ENCODE results near the gene KCNN4.
"Not testable (repeated sequence)": the region's sequence is repeated elsewhere in the genome, so short reads cannot be mapped to it uniquely, and the experiment has no call there.

KCNN4 gene

DNA sequence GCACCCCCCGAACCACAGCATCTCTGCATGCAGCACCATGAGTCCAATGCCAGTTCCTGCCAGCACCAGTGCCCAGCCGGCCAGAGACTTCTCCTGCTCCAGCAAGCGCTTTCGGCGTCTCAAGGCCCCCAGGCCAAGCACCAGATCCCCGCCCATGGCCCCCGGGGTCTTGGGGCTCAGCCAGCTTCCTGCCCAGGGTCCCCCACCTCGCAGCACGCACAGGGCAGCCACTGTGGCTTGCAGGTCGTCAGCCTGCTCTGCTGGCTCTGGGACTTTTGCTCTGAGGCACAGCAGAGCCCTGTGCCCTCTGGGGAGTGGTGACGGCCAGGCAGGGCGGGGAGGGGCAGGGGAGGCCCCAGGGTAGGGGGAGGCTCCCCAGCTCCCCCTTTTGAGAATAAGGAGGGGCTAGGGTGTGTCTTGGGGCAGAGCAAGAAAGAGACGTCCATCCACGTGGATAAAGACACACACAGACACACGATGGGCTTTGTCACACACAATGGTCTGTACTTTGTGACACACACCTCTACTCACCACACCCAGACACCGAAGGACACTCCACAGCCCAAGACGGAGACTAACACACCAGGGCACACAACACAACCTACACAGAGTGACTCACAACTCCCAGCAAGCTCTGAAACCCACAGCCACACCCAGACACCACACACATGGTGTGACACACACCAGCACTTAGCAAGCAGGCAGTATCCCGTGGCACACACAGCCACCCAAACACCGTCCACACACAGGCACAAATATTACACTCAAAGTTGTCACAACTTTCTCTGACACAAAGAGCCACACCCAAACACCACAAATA lies at the start of gene KCNN4:
TSS of gene KCNN4 (minus strand) at position 268 of the 820 bp plus-strand sequence. CDS start at position 156, 112 bp downstream.
- H3K27ac ChIP-seq = no peak within 1 kb of the TSS
- TF ChIP-seq CTCF (IDR thresholded peaks at IDR 0.05) = no peak
- TF ChIP-seq ZFX (IDR thresholded peaks at IDR 0.05; ENCODE audit: borderline replicate concordance) = no peak

DNA sequence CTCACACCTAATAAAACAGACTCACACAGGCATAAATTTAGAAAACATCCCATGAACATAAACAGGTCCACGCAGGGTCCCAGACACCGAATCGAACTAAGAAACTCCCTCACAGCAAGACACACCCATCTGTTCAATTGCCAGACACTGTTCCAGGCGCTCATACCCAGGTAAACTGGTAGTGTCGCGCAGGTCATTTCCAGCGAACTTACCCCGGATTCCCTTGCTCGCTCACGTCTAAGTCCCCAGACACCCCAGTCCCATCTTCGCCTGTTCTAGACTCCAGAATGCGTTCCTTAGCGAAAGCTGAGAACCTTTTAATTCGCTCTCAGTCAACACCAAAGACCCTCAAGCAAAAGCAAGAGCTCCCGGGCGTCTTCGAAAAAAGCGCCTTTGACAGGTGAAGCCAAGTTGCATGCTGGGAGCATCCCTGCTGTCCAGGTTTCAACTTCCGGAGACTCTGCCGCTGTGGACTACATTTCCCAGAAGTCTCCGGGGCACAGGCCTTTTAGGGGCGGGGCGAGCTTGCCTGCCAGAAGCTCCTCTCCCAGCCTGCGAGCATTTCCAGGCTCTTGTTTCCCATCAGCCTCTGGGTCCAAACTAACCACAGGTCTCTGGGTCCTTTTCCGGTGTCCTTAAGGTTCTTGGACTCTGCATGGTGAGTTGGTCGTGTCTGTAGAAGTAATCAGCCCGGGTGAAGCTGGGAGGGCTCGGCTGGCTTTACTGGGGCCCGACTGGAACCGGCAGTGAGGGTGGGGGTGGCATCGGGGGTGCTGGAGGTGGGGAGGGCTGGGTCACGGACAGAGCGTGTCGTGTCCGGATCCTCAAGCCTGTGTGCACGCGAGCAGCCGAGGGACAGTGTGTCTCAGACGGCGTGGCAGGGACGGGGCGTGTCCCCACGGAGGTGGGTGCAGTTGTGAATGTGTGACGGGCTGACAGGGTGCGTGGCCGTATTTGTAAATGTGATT lies 46.3 kb upstream of the KCNN4 start, which contains the start of gene ZNF283:
TSS of gene ZNF283 (plus strand) at position 535 of the 968 bp plus-strand sequence. CDS start 6,184 bp downstream, outside the sequence.
- TF ChIP-seq CTCF (IDR thresholded peaks at IDR 0.05) (no peak), ZFX (IDR thresholded peaks at IDR 0.05; ENCODE audit: borderline replicate concordance) (no peak)
- H3K27ac ChIP-seq = peak within 1 kb of the TSS; percentile 71

DNA sequence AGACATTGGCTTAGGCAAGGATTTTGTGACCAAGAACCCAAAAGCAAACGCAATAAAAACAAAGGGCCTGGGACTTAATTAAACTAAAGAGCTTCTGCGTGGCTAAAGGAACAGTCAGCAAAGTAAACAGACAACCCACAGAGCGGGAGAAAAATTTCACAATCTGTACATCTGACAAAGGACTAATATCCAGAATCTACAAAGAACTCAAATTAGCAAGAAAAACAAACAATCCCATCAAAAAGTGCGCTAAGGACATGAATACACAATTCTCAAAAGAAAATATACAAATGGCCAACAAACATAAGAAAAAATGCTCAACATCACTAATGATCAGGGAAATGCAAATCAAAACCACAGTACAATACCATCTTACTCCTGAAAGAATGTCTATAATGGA lies 43.8 kb upstream of the KCNN4 start:
- H3K27ac ChIP-seq = not testable (repeated sequence)

DNA sequence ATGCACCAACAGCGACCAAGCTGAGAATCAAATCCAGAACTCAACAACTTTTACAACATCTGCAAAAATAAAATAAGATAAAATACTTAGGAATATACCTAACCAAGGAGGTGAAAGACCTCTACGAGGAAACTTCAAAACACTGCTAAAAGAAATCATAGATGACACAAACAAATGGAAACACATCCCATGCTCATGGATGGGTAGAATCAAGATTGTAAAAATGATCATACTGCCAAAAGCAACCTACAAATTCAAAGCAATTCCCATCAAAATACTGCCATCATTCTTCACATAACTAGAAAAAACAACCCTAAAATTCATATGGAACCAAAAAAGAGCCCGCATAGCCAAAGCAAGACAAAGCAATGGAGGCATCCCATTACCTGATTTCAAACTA lies 43.1 kb upstream of the KCNN4 start:
- H3K27ac ChIP-seq = not testable (repeated sequence)

DNA sequence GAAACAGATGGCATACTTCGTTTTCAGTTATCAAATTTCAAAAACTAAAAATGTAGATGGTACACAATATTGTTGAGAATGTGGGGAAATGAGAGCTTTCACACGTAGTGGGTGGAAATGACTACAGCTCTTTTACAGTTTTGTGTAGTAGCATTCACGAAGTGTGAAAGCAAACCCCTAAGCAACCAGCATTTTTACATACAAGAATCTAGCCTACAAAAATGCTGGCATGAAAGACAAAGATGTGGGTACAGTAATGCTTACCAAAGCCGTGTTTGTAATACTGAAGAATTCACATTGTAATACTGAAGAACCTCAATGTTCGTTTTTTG lies 40.1 kb upstream of the KCNN4 start:
- TF ChIP-seq ZFX (IDR thresholded peaks at IDR 0.05; ENCODE audit: borderline replicate concordance) = no peak
- H3K27ac ChIP-seq = no peak overlapping the region

GRCh38 chr19:43820098-43820883 lies 39.5 kb upstream of the KCNN4 start:
- H3K27ac ChIP-seq = no peak overlapping the region
- TF ChIP-seq ZFX (IDR thresholded peaks at IDR 0.05; ENCODE audit: borderline replicate concordance) (no peak), CTCF (IDR thresholded peaks at IDR 0.05) (no peak)

GRCh38 chr19:43818500-43818899 lies 37.7 kb upstream of the KCNN4 start:
- TF ChIP-seq ZFX (IDR thresholded peaks at IDR 0.05; ENCODE audit: borderline replicate concordance) (no peak), CTCF (IDR thresholded peaks at IDR 0.05) (no peak)
- no peak overlapping the region for H3K27ac ChIP-seq

GRCh38 chr19:43817454-43817853 lies 36.7 kb upstream of the KCNN4 start:
- H3K27ac ChIP-seq = not testable (repeated sequence)

All from 22Rv1 (cell line).